Osteocyte (in vitro differentiated cells): Measurements from ENCODE around the gene KSR2. TPM values are rescaled to one million over a fixed set of nuclear protein-coding genes. Genes with fewer than 3 reads are reported as not detected.

ENCODE experiments used
- DNase-seq: peaks from one replicate; pipeline ENCODE4 v3.0.0; 2021; ENCODE audit warnings: mixed read lengths; ENCODE audit not compliant: unreplicated experiment; ENCODE audit errors: extremely low spot score
- H3K27ac Mint-ChIP-seq: one replicate; pipeline ENCODE4 v1.8.0; 2021; ENCODE audit warnings: mild to moderate bottlenecking, mixed read lengths; ENCODE audit not compliant: unreplicated experiment
- H3K27me3 Mint-ChIP-seq: one replicate; pipeline ENCODE4 v1.8.0; 2021; ENCODE audit warnings: mixed read lengths; ENCODE audit not compliant: unreplicated experiment
- H3K36me3 Mint-ChIP-seq: one replicate; pipeline ENCODE4 v1.8.0; 2021; ENCODE audit warnings: mixed read lengths; ENCODE audit not compliant: unreplicated experiment
- H3K4me1 Mint-ChIP-seq: one replicate; pipeline ENCODE4 v1.8.0; 2021; ENCODE audit warnings: mixed read lengths; ENCODE audit not compliant: unreplicated experiment
- H3K4me3 Mint-ChIP-seq: one replicate; pipeline ENCODE4 v1.8.0; 2021; ENCODE audit warnings: mild to moderate bottlenecking, moderate library complexity, mixed read lengths; ENCODE audit not compliant: unreplicated experiment
- H3K9me3 Mint-ChIP-seq: one replicate; pipeline ENCODE4 v1.8.0; 2021; ENCODE audit warnings: mixed read lengths; ENCODE audit not compliant: unreplicated experiment
- total RNA-seq: library from RNA; stranded (reverse); gene quantifications from 2 replicates; pipeline ENCODE4 v1.2.1, GENCODE V29; 2021
- TF ChIP-seq, protein P1 (sequence below): fragments of 200-600 bp; sonication (generic); IDR thresholded peaks from 2 replicates; pipeline ENCODE4 v1.5.0; 2021; ENCODE audit warnings: antibody characterized with exemption, mild to moderate bottlenecking, moderate library complexity

KSR2 gene
- total RNA-seq, 1 donor from 2014 or later: not detected

DNA sequence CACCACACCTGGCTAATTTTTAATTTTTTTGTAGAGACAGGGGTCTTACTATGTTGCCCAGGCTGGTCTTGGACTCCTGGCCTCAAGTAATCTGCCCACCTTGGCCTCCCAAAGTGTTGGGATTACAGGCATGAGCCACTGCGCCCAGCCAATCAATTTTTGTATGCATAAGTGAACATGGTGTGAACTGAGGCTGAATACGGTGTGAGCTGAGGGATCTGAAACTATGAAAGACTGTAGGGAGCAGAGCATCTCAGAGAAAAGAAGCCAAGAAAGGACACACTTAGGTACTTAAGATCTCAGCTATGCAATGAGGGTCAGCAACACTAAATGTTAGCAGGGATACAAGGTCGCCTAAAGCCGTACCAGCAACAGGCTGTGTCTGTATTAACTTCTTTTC is 54.1 kb downstream of the KSR2 start:
- TF ChIP-seq, protein P1, sequence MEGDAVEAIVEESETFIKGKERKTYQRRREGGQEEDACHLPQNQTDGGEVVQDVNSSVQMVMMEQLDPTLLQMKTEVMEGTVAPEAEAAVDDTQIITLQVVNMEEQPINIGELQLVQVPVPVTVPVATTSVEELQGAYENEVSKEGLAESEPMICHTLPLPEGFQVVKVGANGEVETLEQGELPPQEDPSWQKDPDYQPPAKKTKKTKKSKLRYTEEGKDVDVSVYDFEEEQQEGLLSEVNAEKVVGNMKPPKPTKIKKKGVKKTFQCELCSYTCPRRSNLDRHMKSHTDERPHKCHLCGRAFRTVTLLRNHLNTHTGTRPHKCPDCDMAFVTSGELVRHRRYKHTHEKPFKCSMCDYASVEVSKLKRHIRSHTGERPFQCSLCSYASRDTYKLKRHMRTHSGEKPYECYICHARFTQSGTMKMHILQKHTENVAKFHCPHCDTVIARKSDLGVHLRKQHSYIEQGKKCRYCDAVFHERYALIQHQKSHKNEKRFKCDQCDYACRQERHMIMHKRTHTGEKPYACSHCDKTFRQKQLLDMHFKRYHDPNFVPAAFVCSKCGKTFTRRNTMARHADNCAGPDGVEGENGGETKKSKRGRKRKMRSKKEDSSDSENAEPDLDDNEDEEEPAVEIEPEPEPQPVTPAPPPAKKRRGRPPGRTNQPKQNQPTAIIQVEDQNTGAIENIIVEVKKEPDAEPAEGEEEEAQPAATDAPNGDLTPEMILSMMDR: no peak
- Mint-ChIP-seq H3K4me1 (no peaks in the 10 kb centered on the region), H3K27ac (no peak overlapping the region), H3K4me3 (no peak overlapping the region), H3K27me3 (no peaks in the 10 kb centered on the region), H3K36me3 (no peaks in the 10 kb centered on the region), H3K9me3 (peaks cover 16% of the 10 kb centered on the region)
- DNase-seq: no peak

DNA sequence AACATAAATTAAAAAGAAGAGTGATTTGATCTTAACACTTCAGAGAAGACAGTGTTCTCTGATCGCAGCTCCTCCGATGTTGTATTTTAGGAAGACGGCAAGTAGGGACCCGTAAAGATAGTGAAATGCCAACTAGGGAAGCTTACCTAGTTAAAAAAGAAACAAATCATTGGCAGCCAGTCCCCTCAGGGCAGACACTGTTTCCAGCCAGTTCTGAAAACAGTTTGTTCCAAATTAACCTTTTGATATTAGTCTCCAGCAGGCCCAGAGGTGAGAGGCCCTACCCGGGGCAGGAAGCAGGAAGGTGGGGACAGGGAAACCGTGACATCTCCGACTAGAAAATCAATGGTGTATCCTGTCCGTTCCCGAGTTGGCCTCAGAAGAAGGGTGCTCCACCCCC is 56.0 kb downstream of the KSR2 start:
- no peaks in the 10 kb centered on the region for H3K4me1 Mint-ChIP-seq
- no peak overlapping the region for H3K4me3 Mint-ChIP-seq
- H3K27ac Mint-ChIP-seq: no peak overlapping the region
- H3K36me3 Mint-ChIP-seq: no peaks in the 10 kb centered on the region
- TF ChIP-seq, protein P1: no peak
- no peaks in the 10 kb centered on the region for H3K27me3 Mint-ChIP-seq
- H3K9me3 Mint-ChIP-seq: peaks cover 16% of the 10 kb centered on the region
- no peak for DNase-seq

DNA sequence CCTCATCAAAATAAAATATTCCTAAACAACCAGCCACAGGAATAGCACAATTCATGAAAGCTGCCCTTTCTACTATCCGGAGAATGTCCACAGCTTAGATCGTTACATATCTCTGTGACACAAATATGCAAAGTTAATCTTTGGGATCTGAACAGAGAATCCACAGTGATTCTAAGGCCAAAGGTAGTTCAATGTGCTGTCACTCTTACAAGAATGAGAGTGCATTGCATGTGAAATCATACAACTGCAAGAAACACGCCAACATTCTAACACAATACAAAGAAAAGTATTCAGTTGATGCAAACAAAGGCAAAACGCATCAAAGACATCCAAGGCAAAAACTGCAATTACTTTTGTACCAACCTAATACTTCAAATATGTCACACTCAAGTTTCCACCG is 60.4 kb downstream of the KSR2 start:
- TF ChIP-seq, protein P1: no peak
- Mint-ChIP-seq H3K27me3 (no peaks in the 10 kb centered on the region), H3K36me3 (no peaks in the 10 kb centered on the region), H3K4me1 (no peaks in the 10 kb centered on the region), H3K4me3 (no peak overlapping the region), H3K9me3 (peaks cover 16% of the 10 kb centered on the region), H3K27ac (no peak overlapping the region)
- DNase-seq: no peak

DNA sequence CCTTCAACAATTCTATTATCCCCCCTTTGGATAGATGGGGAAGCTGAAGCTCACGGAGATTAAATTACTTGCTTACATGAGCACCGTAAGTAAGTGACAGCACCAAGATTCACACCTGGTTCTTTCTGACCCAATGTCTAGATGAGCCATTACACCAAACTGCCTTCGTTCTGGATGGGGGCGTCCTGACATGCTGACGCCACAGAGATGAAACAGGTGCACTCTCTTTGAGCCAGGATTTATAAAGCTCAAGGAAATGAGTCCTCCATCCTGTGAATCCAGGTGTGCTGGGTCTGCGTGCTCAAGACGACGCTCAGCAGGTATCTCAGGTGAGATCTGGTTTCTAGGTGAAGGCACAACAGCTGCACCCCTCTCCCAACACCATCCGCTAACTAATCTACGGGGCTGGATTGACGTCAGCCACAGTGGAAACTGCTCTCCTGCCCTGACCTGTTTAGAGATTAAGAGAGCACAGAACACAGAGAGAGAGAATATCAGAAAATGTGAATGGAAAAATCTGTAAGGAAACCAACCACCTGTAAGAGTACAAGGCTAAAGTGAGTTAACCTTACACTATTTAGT is 61.6 kb downstream of the KSR2 start:
- no peaks in the 10 kb centered on the region for H3K36me3 Mint-ChIP-seq
- H3K27me3 Mint-ChIP-seq: no peaks in the 10 kb centered on the region
- no peak overlapping the region for H3K27ac Mint-ChIP-seq
- TF ChIP-seq, protein P1: no peak
- DNase-seq: no peak
- H3K4me1 Mint-ChIP-seq: no peaks in the 10 kb centered on the region
- peaks cover 16% of the 10 kb centered on the region for H3K9me3 Mint-ChIP-seq
- H3K4me3 Mint-ChIP-seq: no peak overlapping the region

DNA sequence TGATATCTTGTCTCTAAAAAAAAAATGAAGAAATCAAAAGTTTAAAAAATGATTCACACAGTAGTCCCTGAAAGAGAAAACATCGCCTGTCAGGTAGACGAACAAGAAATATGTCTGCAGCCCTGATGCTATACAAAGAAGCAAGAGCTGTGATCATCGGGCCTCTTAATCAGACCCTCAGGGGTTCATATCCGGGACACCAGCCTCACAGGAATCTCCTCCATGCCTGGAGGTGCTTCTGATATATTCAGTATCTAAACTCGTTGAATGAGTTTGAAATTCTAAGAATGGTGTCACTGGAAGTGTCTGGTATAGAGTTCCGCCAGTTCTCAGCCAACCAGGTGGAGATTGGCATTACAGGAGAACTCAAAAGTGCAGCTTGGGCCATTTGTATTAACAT is 64.7 kb downstream of the KSR2 start:
- no peak overlapping the region for H3K4me3 Mint-ChIP-seq
- no peaks in the 10 kb centered on the region for H3K27me3 Mint-ChIP-seq
- H3K27ac Mint-ChIP-seq: no peak overlapping the region
- TF ChIP-seq, protein P1: no peak
- H3K4me1 Mint-ChIP-seq: no peaks in the 10 kb centered on the region
- H3K36me3 Mint-ChIP-seq: no peaks in the 10 kb centered on the region
- DNase-seq: no peak
- H3K9me3 Mint-ChIP-seq: no peaks in the 10 kb centered on the region
